ENCODE data around the gene SNTG2. TPM values are rescaled to one million over a fixed set of nuclear protein-coding genes. Genes with fewer than 3 reads are reported as not detected.
"Not testable (repeated sequence)": the region's sequence is repeated elsewhere in the genome, so short reads cannot be mapped to it uniquely, and the experiment has no call there.

SNTG2 gene
- total and polyA plus RNA-seq, 11 donors, result 0.19 to 3.2 (median 0.93) TPM

GRCh38 chr2:1101011-1101782 lies 150.5 kb downstream of the SNTG2 start:
- no peaks in the 10 kb centered on the region for H3K36me3 ChIP-seq
- TF ChIP-seq CTCF (IDR thresholded peaks at IDR 0.05) (no peak), POLR2A (IDR thresholded peaks at IDR 0.05) (no peak)
- intact Hi-C loops (cut with DNase I), result no loop called here
- H3K9me3 ChIP-seq, result no peaks in the 10 kb centered on the region
- no peaks in the 10 kb centered on the region for H3K27me3 ChIP-seq
- WGBS, 4 donors, result 78 to 87% (median 86%) methylated on average over 10 of the region's 10 CpGs
- ATAC-seq (no peak), DNase-seq (no peak)
- no peak overlapping the region for H3K4me3 ChIP-seq
- no peak overlapping the region for H3K27ac ChIP-seq
- no peaks in the 10 kb centered on the region for H3K4me1 ChIP-seq

DNA sequence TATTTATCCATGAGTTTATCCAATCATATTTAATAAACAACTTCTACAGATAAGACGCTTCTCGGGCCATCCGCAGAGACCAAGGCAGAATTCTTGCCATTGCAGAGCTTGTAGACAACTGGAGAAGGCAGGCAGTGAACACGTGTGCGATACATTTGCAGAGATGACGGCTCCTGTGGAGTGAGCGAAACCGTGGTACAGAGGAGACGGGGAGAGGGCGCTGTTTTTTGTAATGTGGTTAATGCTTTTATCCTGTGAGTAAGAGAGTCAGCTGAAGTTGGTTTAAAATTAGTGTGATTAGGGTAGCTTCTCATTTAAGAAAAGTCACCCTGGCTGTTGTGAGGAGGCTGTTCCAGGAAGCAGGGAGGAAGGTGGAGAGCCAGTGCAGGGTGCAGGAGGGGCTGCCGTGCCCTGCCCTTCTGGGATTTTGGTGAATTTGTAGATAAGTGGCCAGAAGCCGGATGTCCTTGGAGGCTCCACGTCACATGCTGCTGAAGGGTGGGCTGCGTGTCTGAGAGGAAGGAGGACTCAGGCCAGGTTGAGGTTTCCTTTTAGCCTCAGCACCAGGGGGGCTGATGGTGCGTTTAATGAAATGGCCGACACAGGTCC lies 151.4 kb downstream of the SNTG2 start:
- ATAC-seq, result no peak
- no peaks in the 10 kb centered on the region for H3K9me3 ChIP-seq
- H3K36me3 ChIP-seq, result no peaks in the 10 kb centered on the region
- H3K27ac ChIP-seq, result no peak overlapping the region
- 72 to 79% (median 73%) methylated on average over 16 of the region's 16 CpGs for WGBS, 4 donors
- no peaks in the 10 kb centered on the region for H3K4me1 ChIP-seq
- DNase-seq, result no peak
- H3K4me3 ChIP-seq, result no peak overlapping the region
- no peaks in the 10 kb centered on the region for H3K27me3 ChIP-seq
- intact Hi-C loops (cut with DNase I), result no loop called here
- TF ChIP-seq CTCF (IDR thresholded peaks at IDR 0.05) (no peak), POLR2A (IDR thresholded peaks at IDR 0.05) (no peak)

DNA sequence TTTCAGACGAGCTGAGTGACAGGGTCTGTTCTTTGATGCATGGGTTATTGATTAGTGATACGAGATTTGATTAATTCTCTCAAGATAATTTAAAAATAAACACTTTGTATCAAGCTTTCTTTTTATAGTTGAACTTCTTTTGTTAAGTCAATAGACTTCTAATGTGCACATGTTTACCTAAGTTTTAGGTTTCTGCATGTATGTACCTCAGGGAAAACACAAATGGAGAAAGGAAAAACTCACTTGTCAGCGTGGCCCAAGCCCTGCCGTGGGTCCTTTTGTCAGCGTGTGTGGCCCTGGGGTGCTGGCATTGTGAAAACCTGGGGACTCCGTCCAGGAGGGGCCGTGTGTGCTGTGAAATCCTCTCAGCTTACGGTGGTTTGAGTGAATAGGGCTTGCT lies 153.7 kb downstream of the SNTG2 start:
- H3K36me3 ChIP-seq, result no peaks in the 10 kb centered on the region
- intact Hi-C loops (cut with DNase I), result no loop called here
- DNase-seq, result no peak

GRCh38 chr2:1106344-1106743 lies 155.7 kb downstream of the SNTG2 start:
- H3K27me3 ChIP-seq; H3K36me3 ChIP-seq; H3K27ac ChIP-seq; DNase-seq; H3K9me3 ChIP-seq; ATAC-seq; H3K4me1 ChIP-seq; H3K4me3 ChIP-seq; intact Hi-C loops (cut with DNase I): not testable (repeated sequence)
- WGBS, 4 donors, result 81 to 88% (median 84%) methylated on average over 10 to 14 of the region's 14 CpGs

More for the DNA sequence above, 153.7 kb downstream of the SNTG2 start:
- H3K9me3 ChIP-seq, result no peaks in the 10 kb centered on the region
- no peaks in the 10 kb centered on the region for H3K4me1 ChIP-seq
- TF ChIP-seq POLR2A (IDR thresholded peaks at IDR 0.05) (no peak), CTCF (IDR thresholded peaks at IDR 0.05) (no peak)
- 73 to 81% (median 76%) methylated on average over 8 of the region's 8 CpGs for WGBS, 4 donors
- no peak overlapping the region for H3K4me3 ChIP-seq
- H3K27me3 ChIP-seq, result no peaks in the 10 kb centered on the region
- no peak for ATAC-seq
- no peak overlapping the region for H3K27ac ChIP-seq

All from heart left ventricle (tissue), 16 donors.